ENCODE results near the gene PCAT7. TPM values are rescaled to one million over a fixed set of nuclear protein-coding genes. Genes with fewer than 3 reads are reported as not detected.

Gene PCAT7
- total and polyA plus RNA-seq, 9 of the 15 experiments (the other 6 are each of a cell fraction or from before 2014, with no cell fraction given), result 0.09 to 0.13 TPM; not detected in 7

- Histone ChIP-seq H3K9me3 (replicated peaks; ENCODE audit: control insufficient read depth, insufficient read depth, low read depth, low read length) (no peaks in the 10 kb centered on the region), H3K4me3 (no peak overlapping the region), H3K4me2 (ENCODE audit: insufficient read depth, low read length) (no peak overlapping the region), H3K27me3 (ENCODE audit: control insufficient read depth in 2 of 2, insufficient read depth in 2 of 2, low read length in 2 of 2) (peaks cover 7 to 13% of the 10 kb centered on the region in 2 experiments; a peak in 3 of 5 replicates), H4K20me1 (replicated peaks; ENCODE audit: control insufficient read depth, insufficient read depth, low read length) (no peaks in the 10 kb centered on the region), H3K36me3 (ENCODE audit: control insufficient read depth, insufficient read depth, low read length) (no peaks in the 10 kb centered on the region), H3K9ac (ENCODE audit: insufficient read depth in 1 of 2, low read depth in 2 of 2, low read length in 2 of 2) (no peak overlapping the region), H3K9me1 (ENCODE audit: control insufficient read depth, insufficient read depth, low read length) (no peaks in the 10 kb centered on the region), H3K4me1 (replicated peaks in 1 of 2; ENCODE audit: control insufficient read depth in 2 of 2, insufficient read depth in 2 of 2, low read length in 2 of 2) (no peaks in the 10 kb centered on the region), H2AFZ (ENCODE audit: low read depth, low read length) (no peak overlapping the region), H3K79me2 (ENCODE audit: control insufficient read depth, insufficient read depth, low read length) (no peaks in the 10 kb centered on the region), H3K27ac (ENCODE audit: extremely low read depth, low read depth, low read length) (no peak overlapping the region)
- ChIA-PET POLR2A (no interaction called here), CTCF (ENCODE audit: low intra/inter-chr PET ratio) (no interaction called here)
- FAIRE-seq (no peak), DNase-seq (ENCODE audit: extremely low read depth in 1 of 4, low spot score in 3 of 4) (no peak), ATAC-seq (no peak)
- intact Hi-C loops (cut with micrococcal nuclease) (no loop called here), in situ Hi-C loops (cut with MboI) (no loop called here)
- 15% methylated on average over 7 of the region's 7 CpGs for WGBS (ENCODE audit: insufficient coverage, low coverage, missing lambda C conversion rate)
- BruUV-seq (replicated peaks), result no TSS peak
- TF ChIP-seq AFF4 (CRISPR knock-in tag; IDR thresholded peaks at IDR 0.05) (no peak), FOXA1 (IDR thresholded peaks at IDR 0.05; ENCODE audit: borderline replicate concordance) (no peak), NRF1 (conservative IDR thresholded peaks at IDR 0.05 in 1 of 2, IDR thresholded peaks at IDR 0.05 in 1 of 2) (no peak), FOXP4 (CRISPR knock-in tag; IDR thresholded peaks at IDR 0.05; ENCODE audit: borderline replicate concordance) (no peak), RBFOX2 (IDR thresholded peaks at IDR 0.05; ENCODE audit: low read depth, low read length) (no peak)
Measured at GRCh38 chr9:94507531-94508258, 47.2 kb upstream of the PCAT7 start.

Measured in K562 (cell line).